ENCODE data around the gene RAMP1.

The RAMP1 gene

DNA sequence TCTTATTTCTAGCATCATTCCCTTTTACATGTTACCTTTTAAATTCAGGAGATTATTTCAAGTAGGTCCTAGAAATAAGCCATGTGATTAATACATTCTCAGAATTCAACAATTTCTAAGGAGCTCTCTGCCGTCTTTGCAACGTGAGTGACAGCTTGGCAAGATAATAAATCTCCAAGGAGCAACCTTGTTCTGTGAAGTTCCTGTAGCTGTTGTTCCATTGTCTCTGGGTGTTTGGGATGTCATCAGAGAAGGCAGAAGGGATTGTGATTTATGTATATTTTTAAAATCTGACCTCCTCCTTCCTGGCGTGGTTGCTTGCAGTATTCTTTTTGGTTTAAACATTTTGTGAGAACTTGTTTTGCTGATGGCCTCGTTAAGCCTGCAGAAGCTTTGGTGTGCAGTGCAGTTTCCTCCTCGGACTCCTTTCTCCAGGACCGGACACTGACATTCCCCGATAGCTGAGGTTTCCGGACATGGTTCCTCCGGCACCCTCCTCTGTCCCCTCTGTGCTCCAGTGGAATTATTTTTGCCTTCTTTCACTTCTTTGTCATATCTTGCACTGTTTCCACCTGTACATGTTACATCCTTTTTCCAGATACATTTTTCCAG is 33.7 kb downstream of the RAMP1 start:
- H3K27me3 ChIP-seq (ENCODE audit: control insufficient read depth in 5 of 5, insufficient read depth in 4 of 5, low read length in 5 of 5) = no peaks in the 10 kb centered on the region
- H3K27ac ChIP-seq (ENCODE audit: low read depth, low read length) = no peak overlapping the region
- no peaks in the 10 kb centered on the region for H3K9me3 ChIP-seq (ENCODE audit: control insufficient read depth in 5 of 5, low read length in 5 of 5)
- no peaks in the 10 kb centered on the region for H3K36me3 ChIP-seq (ENCODE audit: control insufficient read depth in 5 of 5, insufficient read depth in 5 of 5, low read length in 5 of 5)
- peaks cover 4 to 16% (median 12%) of the 10 kb centered on the region in 5 donors for H3K4me1 ChIP-seq (ENCODE audit: control insufficient read depth in 5 of 5, insufficient read depth in 5 of 5, low read length in 5 of 5)
- H3K4me3 ChIP-seq (ENCODE audit: low read depth in 1 of 5, low read length in 5 of 5) = no peak overlapping the region
- H3K9ac ChIP-seq (ENCODE audit: low read length in 5 of 5) = no peak overlapping the region

DNA sequence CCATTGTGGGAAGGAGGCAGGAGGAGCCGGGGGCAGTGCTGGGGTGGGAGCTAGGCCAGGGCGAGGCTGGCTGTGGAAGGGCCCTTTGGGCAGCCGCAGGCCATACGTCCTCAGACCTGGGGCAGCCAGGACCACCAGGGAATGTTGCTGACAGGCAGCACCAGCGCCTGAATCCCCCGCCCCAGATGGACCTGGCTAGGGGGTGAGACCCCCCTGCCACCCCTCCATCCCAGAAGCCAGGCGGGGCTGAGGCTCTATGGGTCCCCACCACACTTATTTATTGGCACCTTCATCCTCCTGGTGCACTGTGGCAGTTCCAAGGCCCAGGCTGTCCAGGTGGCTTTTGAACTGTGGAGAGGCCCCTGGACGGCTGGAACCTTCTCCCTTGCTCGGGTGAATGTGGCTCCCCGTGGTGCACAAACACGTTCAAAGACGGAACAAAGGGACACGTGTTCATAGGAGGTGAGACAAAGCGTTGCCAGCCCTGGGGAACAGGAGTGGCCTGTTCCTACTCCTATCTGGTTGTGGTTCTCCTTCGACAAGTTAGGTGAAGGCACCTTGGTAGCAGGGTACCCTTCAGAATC is 35.1 kb downstream of the RAMP1 start:
- Histone ChIP-seq H3K27ac (ENCODE audit: low read depth, low read length) (no peak overlapping the region), H3K9ac (ENCODE audit: low read length in 5 of 5) (no peak overlapping the region), H3K36me3 (ENCODE audit: control insufficient read depth in 5 of 5, insufficient read depth in 5 of 5, low read length in 5 of 5) (no peaks in the 10 kb centered on the region), H3K9me3 (ENCODE audit: control insufficient read depth in 5 of 5, low read length in 5 of 5) (no peaks in the 10 kb centered on the region), H3K4me3 (ENCODE audit: low read depth in 1 of 5, low read length in 5 of 5) (no peak overlapping the region), H3K27me3 (ENCODE audit: control insufficient read depth in 5 of 5, insufficient read depth in 4 of 5, low read length in 5 of 5) (no peaks in the 10 kb centered on the region), H3K4me1 (ENCODE audit: control insufficient read depth in 5 of 5, insufficient read depth in 5 of 5, low read length in 5 of 5) (peaks cover 8 to 23% (median 17%) of the 10 kb centered on the region in 5 donors)

DNA sequence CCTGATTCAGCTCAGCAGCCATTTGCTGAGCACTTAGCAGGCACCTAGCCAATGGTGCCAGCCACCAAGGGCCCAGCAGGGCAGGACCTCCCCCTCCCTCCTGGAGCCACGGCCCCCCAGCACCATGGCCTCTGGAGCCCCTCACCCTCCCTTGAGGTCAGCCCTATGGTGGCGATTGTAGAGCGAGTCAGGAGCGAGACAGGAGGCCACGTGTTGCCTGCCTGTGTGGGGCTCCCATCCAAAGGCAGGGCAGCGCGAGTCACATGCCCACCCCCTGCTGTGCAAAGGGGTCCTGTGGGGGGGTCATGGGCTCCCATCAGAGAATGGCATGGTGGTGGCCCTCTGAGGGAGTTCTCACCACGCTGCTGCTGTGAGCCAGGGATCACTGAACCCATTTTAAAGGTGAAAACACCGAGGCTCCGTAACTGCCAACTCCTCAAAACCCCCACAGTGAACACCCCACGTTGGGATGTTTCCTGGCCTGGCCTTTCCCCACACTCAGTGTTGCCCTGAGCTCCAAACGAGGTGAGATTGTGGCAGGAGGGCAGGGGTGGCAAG is 35.6 kb downstream of the RAMP1 start:
- no peak overlapping the region for H3K27ac ChIP-seq (ENCODE audit: low read depth, low read length)
- no peak overlapping the region for H3K4me3 ChIP-seq (ENCODE audit: low read depth in 1 of 5, low read length in 5 of 5)
- H3K9me3 ChIP-seq (ENCODE audit: control insufficient read depth in 5 of 5, low read length in 5 of 5) = no peaks in the 10 kb centered on the region
- H3K9ac ChIP-seq (ENCODE audit: low read length in 5 of 5) = no peak overlapping the region
- H3K4me1 ChIP-seq (ENCODE audit: control insufficient read depth in 5 of 5, insufficient read depth in 5 of 5, low read length in 5 of 5) = peaks cover 8 to 23% (median 17%) of the 10 kb centered on the region in 5 donors
- H3K27me3 ChIP-seq (ENCODE audit: control insufficient read depth in 5 of 5, insufficient read depth in 4 of 5, low read length in 5 of 5) = no peaks in the 10 kb centered on the region
- no peaks in the 10 kb centered on the region for H3K36me3 ChIP-seq (ENCODE audit: control insufficient read depth in 5 of 5, insufficient read depth in 5 of 5, low read length in 5 of 5)

DNA sequence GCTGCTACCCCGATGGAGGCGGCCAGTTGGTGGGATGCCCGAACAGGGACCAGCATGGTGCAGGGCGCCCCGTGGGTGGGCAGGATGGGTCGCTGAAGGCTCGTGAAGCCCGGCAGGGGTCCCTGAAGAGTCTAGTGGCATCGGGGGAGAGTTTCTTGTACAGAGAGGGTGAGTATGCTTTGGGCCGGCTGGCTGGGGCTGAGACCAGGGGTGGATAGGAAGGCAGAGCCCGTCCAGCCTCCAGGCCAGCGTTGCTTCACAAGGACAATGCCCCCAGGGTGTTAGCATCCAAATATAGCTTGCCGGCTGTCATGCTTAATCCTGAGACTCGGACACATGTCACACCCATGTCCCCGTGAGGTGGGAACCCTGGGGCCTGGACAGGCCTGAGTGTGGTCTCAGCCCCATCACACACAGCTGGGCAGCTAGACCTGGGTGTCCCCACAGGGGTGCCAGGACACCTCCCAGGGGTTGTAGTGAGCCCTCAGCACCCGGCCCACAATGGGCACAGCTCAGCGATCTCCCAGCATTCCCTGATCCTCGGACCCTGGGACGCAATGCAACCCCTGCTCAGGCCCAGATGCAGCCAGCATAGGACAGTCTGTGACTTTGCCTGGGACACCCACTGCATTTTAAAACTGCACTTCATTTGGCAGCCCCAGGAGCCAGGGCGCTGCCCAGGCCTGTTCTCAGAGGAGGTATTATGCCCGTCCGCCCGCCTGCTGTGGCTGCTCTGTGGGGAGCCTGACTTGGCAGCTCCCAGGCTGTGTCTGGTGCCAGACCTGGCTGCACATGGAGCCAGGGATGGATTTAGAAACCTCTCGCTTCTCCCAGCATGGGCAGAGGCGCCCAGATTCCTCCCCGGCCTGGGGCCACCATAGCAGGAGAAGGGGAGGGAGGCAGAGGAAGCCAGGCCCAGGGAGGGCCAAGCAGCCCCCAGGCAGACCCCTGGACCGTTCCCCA is 36.4 kb downstream of the RAMP1 start:
- no peak overlapping the region for H3K4me3 ChIP-seq (ENCODE audit: low read depth in 1 of 5, low read length in 5 of 5)
- H3K4me1 ChIP-seq (ENCODE audit: control insufficient read depth in 5 of 5, insufficient read depth in 5 of 5, low read length in 5 of 5) = peaks cover 8 to 23% (median 17%) of the 10 kb centered on the region in 5 donors
- H3K36me3 ChIP-seq (ENCODE audit: control insufficient read depth in 5 of 5, insufficient read depth in 5 of 5, low read length in 5 of 5) = no peaks in the 10 kb centered on the region
- H3K9ac ChIP-seq (ENCODE audit: low read length in 5 of 5) = no peak overlapping the region
- H3K27ac ChIP-seq (ENCODE audit: low read depth, low read length) = no peak overlapping the region
- H3K9me3 ChIP-seq (ENCODE audit: control insufficient read depth in 5 of 5, low read length in 5 of 5) = no peaks in the 10 kb centered on the region
- H3K27me3 ChIP-seq (ENCODE audit: control insufficient read depth in 5 of 5, insufficient read depth in 4 of 5, low read length in 5 of 5) = no peaks in the 10 kb centered on the region

DNA sequence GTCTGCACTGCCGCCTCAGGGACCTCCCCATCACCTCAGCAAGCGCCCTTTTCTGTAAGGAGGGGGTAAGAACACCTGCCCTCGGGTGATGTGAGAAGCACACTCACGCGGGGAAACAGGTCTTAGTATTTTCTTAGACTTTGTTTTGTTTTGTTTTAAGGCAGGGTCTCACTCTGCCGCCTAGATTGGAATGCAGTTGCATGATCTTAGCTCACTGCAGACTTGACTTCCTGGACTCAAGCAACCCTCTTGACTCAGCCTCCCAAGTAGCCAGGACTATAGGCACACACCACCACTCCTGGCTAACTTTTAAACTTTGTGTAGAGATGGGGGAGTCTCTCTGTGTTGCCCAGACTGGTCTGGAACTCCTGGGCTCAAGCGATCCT is 37.1 kb downstream of the RAMP1 start:
- no peak overlapping the region for H3K4me3 ChIP-seq (ENCODE audit: low read depth in 1 of 5, low read length in 5 of 5)
- peaks cover 8 to 23% (median 17%) of the 10 kb centered on the region in 5 donors for H3K4me1 ChIP-seq (ENCODE audit: control insufficient read depth in 5 of 5, insufficient read depth in 5 of 5, low read length in 5 of 5)
- H3K27me3 ChIP-seq (ENCODE audit: control insufficient read depth in 5 of 5, insufficient read depth in 4 of 5, low read length in 5 of 5) = no peaks in the 10 kb centered on the region
- no peak overlapping the region for H3K27ac ChIP-seq (ENCODE audit: low read depth, low read length)
- no peak overlapping the region for H3K9ac ChIP-seq (ENCODE audit: low read length in 5 of 5)
- no peaks in the 10 kb centered on the region for H3K36me3 ChIP-seq (ENCODE audit: control insufficient read depth in 5 of 5, insufficient read depth in 5 of 5, low read length in 5 of 5)
- H3K9me3 ChIP-seq (ENCODE audit: control insufficient read depth in 5 of 5, low read length in 5 of 5) = no peaks in the 10 kb centered on the region

DNA sequence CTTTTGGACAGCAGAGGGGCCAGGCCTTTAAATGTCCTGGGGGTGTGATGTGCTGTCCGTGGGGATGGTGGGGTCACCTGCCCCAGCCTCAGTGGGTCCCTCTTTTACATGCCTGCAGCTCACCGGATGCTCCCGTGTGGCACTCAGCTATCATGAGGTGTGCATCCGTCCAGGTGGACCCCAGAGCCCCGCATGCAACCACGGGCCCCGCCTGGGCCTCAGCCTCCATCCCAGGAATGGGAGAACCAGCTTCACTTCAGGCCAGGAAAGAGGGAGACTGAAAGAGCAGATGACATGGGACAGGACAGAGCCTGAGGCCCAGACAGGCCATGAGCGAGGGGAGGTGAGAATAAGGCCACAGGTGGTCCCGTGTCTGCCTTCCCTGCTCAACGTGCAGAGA is 37.5 kb downstream of the RAMP1 start:
- peaks cover 8 to 23% (median 17%) of the 10 kb centered on the region in 5 donors for H3K4me1 ChIP-seq (ENCODE audit: control insufficient read depth in 5 of 5, insufficient read depth in 5 of 5, low read length in 5 of 5)
- no peak overlapping the region for H3K27ac ChIP-seq (ENCODE audit: low read depth, low read length)
- no peak overlapping the region for H3K9ac ChIP-seq (ENCODE audit: low read length in 5 of 5)
- no peaks in the 10 kb centered on the region for H3K36me3 ChIP-seq (ENCODE audit: control insufficient read depth in 5 of 5, insufficient read depth in 5 of 5, low read length in 5 of 5)
- no peak overlapping the region for H3K4me3 ChIP-seq (ENCODE audit: low read depth in 1 of 5, low read length in 5 of 5)
- H3K9me3 ChIP-seq (ENCODE audit: control insufficient read depth in 5 of 5, low read length in 5 of 5) = no peaks in the 10 kb centered on the region
- no peaks in the 10 kb centered on the region for H3K27me3 ChIP-seq (ENCODE audit: control insufficient read depth in 5 of 5, insufficient read depth in 4 of 5, low read length in 5 of 5)

DNA sequence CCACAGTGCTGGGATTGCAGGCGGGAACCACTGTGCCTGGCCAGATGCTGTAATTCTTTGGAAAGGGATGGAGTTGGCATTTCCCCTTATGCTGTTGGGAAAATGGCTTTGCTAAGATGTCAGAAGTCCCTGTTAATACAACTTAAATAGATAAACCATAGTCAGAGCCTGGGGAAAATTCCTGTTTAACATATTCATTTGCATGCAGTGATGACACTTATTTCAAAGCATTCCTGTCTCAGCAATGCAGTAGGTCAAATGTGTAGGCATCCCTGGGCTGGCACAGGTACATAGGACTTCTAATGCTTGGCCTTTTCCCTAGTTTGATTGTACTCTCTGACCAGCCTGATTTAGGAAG is 38.6 kb downstream of the RAMP1 start:
- Histone ChIP-seq H3K36me3 (ENCODE audit: control insufficient read depth in 5 of 5, insufficient read depth in 5 of 5, low read length in 5 of 5) (no peaks in the 10 kb centered on the region), H3K27me3 (ENCODE audit: control insufficient read depth in 5 of 5, insufficient read depth in 4 of 5, low read length in 5 of 5) (no peaks in the 10 kb centered on the region), H3K4me1 (ENCODE audit: control insufficient read depth in 5 of 5, insufficient read depth in 5 of 5, low read length in 5 of 5) (peaks cover 8 to 21% (median 17%) of the 10 kb centered on the region in 5 donors), H3K9me3 (ENCODE audit: control insufficient read depth in 5 of 5, low read length in 5 of 5) (no peaks in the 10 kb centered on the region), H3K27ac (ENCODE audit: low read depth, low read length) (no peak overlapping the region), H3K9ac (ENCODE audit: low read length in 5 of 5) (no peak overlapping the region), H3K4me3 (ENCODE audit: low read depth in 1 of 5, low read length in 5 of 5) (no peak overlapping the region)

DNA sequence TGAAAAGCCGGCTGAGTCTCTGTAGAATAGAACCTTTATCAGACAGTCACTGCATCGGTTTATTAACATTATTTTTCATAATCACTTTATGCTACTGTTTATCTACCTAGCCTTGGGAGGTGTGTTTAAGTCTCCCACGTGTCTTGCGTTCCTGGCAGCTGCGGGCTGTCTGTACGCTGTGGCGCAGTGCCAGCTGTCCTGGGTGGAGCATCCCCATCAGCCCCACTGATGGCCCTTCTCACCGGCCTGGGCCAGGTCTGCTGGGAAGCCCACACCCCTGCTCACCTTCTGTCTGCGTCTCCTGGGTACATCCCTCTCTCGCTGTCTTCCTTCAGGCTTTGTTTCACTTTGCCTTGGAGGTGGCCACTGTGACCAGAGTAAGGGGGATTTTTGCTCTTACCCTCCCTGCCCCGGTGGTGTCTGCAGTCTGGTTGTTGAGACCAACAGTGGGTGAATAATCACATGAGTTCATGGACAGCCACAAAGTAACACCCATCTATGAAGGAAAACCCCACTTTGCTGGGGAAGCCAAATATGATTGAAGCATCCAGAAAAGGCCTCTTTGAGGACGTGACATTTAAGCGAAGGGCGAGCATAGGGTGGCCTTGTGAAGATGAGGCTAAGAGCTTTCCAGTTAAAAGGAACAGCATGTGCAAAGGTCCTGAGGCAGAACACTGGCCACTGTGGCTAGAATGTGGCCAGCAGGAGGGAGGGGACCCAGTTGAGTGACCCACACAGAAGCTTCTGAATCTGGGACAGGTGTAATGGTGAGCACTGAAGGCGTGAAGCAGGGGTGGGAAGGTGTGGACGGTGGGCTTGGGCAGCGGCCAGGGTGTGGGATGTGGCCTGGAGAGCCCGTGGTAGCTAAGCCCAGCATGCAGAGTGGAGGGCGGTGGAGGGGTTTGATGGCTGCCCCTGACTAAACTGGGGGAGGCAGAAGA is 41.7 kb downstream of the RAMP1 start:
- Histone ChIP-seq H3K36me3 (ENCODE audit: control insufficient read depth in 5 of 5, insufficient read depth in 5 of 5, low read length in 5 of 5) (no peaks in the 10 kb centered on the region), H3K4me1 (ENCODE audit: control insufficient read depth in 5 of 5, insufficient read depth in 5 of 5, low read length in 5 of 5) (peaks cover 6 to 21% (median 14%) of the 10 kb centered on the region in 5 donors), H3K9me3 (ENCODE audit: control insufficient read depth in 5 of 5, low read length in 5 of 5) (no peaks in the 10 kb centered on the region), H3K27ac (ENCODE audit: low read depth, low read length) (no peak overlapping the region), H3K4me3 (ENCODE audit: low read depth in 1 of 5, low read length in 5 of 5) (no peak overlapping the region), H3K27me3 (ENCODE audit: control insufficient read depth in 5 of 5, insufficient read depth in 4 of 5, low read length in 5 of 5) (no peaks in the 10 kb centered on the region), H3K9ac (ENCODE audit: low read length in 5 of 5) (no peak overlapping the region)
